ENCODE data around the gene NAB2. TPM values are rescaled to one million over a fixed set of nuclear protein-coding genes. Genes with fewer than 3 reads are reported as not detected.
A peak's percentile ranks its signal among the peaks of the same experiment; 100 is the strongest.

The NAB2 gene
- total RNA-seq, 2 experiments from 2014 or later, result 13.1 to 16.1 TPM

DNA sequence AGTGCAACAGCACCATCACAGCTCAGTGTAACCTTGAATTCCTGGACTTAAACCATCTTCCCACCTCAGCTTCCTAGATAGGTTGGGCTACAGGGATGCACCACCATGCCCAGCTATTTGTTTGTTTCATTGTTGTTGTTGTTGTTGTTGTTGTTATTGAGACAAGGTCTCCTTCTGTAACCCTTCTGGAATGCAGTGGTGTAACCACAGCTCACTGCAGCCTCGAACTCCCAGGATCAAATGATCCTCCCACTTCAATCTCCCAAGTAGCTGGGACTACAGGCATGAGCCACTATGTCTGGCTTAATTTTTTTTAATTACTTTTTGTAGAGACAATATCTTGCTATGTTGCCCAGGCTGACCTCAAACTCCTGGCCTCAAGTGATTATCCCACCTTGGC lies 9.1 kb upstream of the NAB2 start:
- ATAC-seq (ENCODE audit: low read depth), result no peak
- H3K4me3 Mint-ChIP-seq, result peak overlapping the region; percentile 98
- H3K27ac Mint-ChIP-seq, result peak overlapping the region; percentile 60

DNA sequence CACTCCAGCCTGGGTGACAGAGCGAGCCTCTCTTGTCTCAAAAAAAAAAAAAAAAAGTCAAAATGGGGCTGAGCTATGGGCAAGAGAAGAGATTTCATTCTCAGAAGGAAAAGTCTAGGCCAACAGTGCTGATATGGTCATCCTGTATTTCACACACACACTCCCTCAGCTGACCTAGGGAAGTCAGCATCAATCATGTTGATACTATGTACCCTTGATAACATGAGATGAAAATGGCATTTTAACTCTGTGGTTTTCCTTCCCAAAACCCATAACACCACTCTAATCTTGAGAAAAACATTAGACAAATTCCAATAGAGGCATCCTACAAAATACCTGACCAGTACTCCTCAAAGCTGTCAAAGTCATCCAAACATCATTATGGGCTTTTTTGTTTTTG lies 8.1 kb upstream of the NAB2 start:
- no peak overlapping the region for H3K4me3 Mint-ChIP-seq
- peaks cover 5% of the 10 kb centered on the region for H3K36me3 Mint-ChIP-seq
- no peak for ATAC-seq (ENCODE audit: low read depth)
- H3K27ac Mint-ChIP-seq, result no peak overlapping the region
- H3K9me3 Mint-ChIP-seq, result no peaks in the 10 kb centered on the region
- POLR2A ChIA-PET, result interaction anchor here (4.9 to 14.2 kb wide), 2 partner anchors 13 to 30 kb away, joined by 84 to 225 read pairs; partner anchors contain the start of genes NAB2 and STAT6
- DNase-seq, result no peak
- no peaks in the 10 kb centered on the region for H3K27me3 Mint-ChIP-seq
- H3K4me1 Mint-ChIP-seq, result peaks cover 26% of the 10 kb centered on the region

More for the DNA sequence above, 9.1 kb upstream of the NAB2 start:
- Mint-ChIP-seq H3K9me3 (no peaks in the 10 kb centered on the region), H3K4me1 (peaks cover 16% of the 10 kb centered on the region), H3K27me3 (no peaks in the 10 kb centered on the region), H3K36me3 (peaks cover 5% of the 10 kb centered on the region)
- DNase-seq, result no peak
- POLR2A ChIA-PET, result interaction anchor here (1.0 to 14.2 kb wide), 6 partner anchors 9 to 354 kb away, joined by 5 to 225 read pairs (median 11); partner anchors contain the start of genes NAB2, NACA and STAT6

DNA sequence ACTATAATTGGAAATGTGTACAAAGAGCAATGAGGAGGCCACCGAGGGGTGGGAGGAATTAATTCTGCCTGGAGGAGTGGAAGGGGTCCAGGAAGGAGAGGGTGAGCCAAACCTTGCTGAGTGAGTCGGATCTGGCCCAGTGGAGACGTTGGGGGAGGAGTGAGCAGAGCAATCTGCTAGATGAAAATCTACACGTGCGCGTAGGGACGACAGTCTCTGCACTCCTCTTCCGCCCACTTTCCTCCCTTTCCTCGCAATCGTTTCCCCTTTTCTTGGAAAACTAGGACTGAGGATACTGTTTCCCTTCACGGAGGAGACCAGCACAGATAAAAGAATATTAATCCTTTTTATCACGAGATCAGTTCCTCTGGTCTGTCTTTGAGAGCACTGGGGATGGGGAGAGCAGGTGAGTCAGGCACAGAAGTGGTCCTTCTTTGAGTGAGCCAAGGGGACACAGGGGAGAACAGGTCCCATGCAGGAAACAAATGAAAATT lies 2.9 kb upstream of the NAB2 start:
- Mint-ChIP-seq H3K36me3 (peaks cover 4% of the 10 kb centered on the region), H3K27ac (peak overlapping the region; percentile 94), H3K4me3 (peak overlapping the region; percentile 81), H3K27me3 (no peaks in the 10 kb centered on the region), H3K9me3 (no peaks in the 10 kb centered on the region), H3K4me1 (peaks cover 35% of the 10 kb centered on the region)
- POLR2A ChIA-PET, result interaction anchor here (8.8 to 16.0 kb wide), 2 partner anchors 11 to 24 kb away, joined by 166 to 225 read pairs; partner anchors contain the start of genes NEMP1 and STAT6
- no peak for ATAC-seq (ENCODE audit: low read depth)
- DNase-seq, result no peak

- DNase-seq (peak; percentile 57), ATAC-seq (ENCODE audit: low read depth) (no peak)
- Mint-ChIP-seq H3K4me3 (peak overlapping the region; percentile 81), H3K27me3 (no peaks in the 10 kb centered on the region), H3K4me1 (peaks cover 36% of the 10 kb centered on the region), H3K27ac (peak overlapping the region; percentile 94), H3K9me3 (no peaks in the 10 kb centered on the region), H3K36me3 (peaks cover 4% of the 10 kb centered on the region)
- POLR2A ChIA-PET, result interaction anchor here (8.8 to 16.0 kb wide), 2 partner anchors 12 to 24 kb away, joined by 166 to 225 read pairs; partner anchors contain the start of genes NEMP1 and STAT6
Observed at GRCh38 chr12:57086493-57087009, 2.4 kb upstream of the NAB2 start.

DNA sequence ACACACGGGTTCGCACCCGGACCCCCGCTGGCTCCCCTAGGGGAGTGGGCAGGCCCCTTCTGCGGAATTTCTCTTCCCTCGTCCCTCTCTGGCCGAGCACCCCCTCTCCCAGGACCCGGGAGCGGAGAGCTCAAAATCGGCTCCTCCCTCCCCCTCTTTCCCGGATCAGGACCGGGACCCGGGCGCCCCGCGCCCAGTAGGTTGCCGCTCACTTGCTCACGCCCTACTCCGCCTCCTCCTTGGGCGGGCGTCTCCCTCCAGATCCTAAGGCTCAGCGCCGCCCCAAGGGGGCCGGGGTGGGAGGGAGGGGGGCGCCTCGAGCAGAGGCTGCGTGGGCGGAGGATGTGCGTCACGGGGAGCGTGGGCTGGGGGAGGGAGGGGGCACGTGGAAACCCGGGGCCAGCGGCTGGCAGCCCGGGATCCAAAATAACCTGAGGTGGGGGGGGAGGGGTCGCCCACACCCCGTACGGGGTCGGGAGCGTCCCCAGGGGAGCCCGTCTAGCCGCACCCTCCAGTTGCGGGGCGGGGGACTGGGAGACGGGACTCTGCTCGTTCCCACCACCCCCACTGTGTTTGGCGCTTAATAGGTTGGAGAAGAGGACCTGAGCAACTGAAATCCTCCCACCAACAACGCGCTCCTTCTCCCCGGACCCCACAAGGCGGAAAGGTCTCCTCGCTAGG lies 1.8 kb upstream of the NAB2 start:
- DNase-seq (peak; percentile 80), ATAC-seq (ENCODE audit: low read depth) (peak; percentile 40)
- POLR2A ChIA-PET, result interaction anchor here (8.8 to 16.0 kb wide), 2 partner anchors 12 to 23 kb away, joined by 166 to 225 read pairs; partner anchors contain the start of genes NEMP1 and STAT6
- Mint-ChIP-seq H3K27ac (peak overlapping the region; percentile 94), H3K4me3 (peak overlapping the region; percentile 81), H3K9me3 (no peaks in the 10 kb centered on the region), H3K36me3 (peaks cover 8% of the 10 kb centered on the region), H3K4me1 (peaks cover 42% of the 10 kb centered on the region), H3K27me3 (no peaks in the 10 kb centered on the region)

GRCh38 chr12:57087691-57088353 lies 1.1 kb upstream of the NAB2 start:
- Mint-ChIP-seq H3K27ac (peak overlapping the region; percentile 89), H3K4me1 (peaks cover 47% of the 10 kb centered on the region)
- POLR2A ChIA-PET, result interaction anchor here (0.6 to 16.0 kb wide), 3 partner anchors 13 to 335 kb away, joined by 3 to 225 read pairs (median 166); partner anchors contain the start of genes NEMP1 and STAT6

DNA sequence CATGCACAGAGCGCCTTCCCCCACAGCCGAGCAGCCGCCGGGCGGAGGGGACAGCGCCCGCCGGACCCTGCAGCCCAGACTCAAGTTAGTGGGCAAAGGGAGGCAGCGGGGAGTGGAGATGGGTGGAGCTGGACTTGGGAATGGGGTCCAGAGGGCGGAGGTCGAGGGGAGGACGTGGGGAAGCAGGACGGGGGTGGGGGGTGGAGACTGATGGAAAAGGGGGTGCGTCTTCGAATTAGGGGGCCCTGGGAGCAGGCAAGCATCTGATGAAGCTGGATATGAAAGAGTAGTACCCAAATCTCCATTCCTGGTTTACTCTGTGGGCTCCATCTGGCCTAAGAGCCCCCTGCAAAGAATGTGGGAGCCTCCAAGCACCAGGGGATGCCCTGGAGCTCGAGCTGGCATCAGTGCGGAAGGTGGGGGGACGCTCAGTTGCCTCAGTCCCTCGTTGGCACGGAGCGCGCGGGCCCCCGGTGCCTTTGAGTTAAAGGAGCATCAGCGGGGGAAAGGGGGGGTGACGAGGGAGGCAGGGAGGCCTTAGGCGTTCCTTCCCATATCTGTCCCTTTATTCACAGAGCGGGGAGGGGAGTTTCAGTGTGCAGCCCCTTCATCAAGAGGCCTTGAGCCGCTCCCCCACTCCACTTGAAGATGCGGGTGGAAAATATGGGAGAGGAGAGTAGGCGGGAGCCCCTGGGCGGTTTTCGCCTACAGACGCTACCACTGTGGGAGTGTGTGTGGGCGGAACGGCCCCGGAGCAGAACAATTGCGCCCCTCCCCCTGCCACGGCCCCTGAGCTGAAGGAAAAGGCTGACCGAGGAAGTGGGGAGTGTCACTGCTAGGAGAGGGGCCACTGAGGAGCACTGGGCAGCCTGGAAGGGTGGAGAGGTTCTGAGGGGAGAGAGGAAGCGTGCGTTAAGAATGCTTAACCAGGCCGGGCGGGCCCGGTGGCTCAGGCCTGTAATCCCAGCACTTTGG lies 644 bp downstream of the NAB2 start:
- POLR2A ChIA-PET, result interaction anchor here (1.5 to 16.0 kb wide), 5 partner anchors 8 to 730 kb away, joined by 3 to 225 read pairs (median 9); partner anchors contain the start of genes NEMP1, STAT2 and STAT6
- DNase-seq, result peak; percentile 72
- Mint-ChIP-seq H3K9me3 (no peaks in the 10 kb centered on the region), H3K27ac (peak overlapping the region; percentile 84), H3K27me3 (no peaks in the 10 kb centered on the region), H3K4me3 (peak overlapping the region; percentile 96), H3K36me3 (peaks cover 11% of the 10 kb centered on the region), H3K4me1 (peaks cover 58% of the 10 kb centered on the region)
- ATAC-seq (ENCODE audit: low read depth), result no peak

More at GRCh38 chr12:57087691-57088353, 1.1 kb upstream of the NAB2 start:
- ATAC-seq (ENCODE audit: low read depth) (peak; percentile 30), DNase-seq (peak; percentile 77)
- Mint-ChIP-seq H3K4me3 (peak overlapping the region; percentile 81), H3K27me3 (no peaks in the 10 kb centered on the region), H3K36me3 (peaks cover 8% of the 10 kb centered on the region), H3K9me3 (no peaks in the 10 kb centered on the region)

- DNase-seq (no peak), ATAC-seq (ENCODE audit: low read depth) (no peak)
- Mint-ChIP-seq H3K27ac (peak overlapping the region; percentile 51), H3K36me3 (peaks cover 11% of the 10 kb centered on the region), H3K4me1 (peaks cover 51% of the 10 kb centered on the region), H3K27me3 (no peaks in the 10 kb centered on the region), H3K4me3 (peak overlapping the region; percentile 96), H3K9me3 (no peaks in the 10 kb centered on the region)
- POLR2A ChIA-PET, result interaction anchor here (0.9 to 16.0 kb wide), 3 partner anchors 14 to 20 kb away, joined by 6 to 225 read pairs (median 166); partner anchors contain the start of genes NEMP1 and STAT6
Observed at GRCh38 chr12:57090490-57090889, 1.6 kb downstream of the NAB2 start.

DNA sequence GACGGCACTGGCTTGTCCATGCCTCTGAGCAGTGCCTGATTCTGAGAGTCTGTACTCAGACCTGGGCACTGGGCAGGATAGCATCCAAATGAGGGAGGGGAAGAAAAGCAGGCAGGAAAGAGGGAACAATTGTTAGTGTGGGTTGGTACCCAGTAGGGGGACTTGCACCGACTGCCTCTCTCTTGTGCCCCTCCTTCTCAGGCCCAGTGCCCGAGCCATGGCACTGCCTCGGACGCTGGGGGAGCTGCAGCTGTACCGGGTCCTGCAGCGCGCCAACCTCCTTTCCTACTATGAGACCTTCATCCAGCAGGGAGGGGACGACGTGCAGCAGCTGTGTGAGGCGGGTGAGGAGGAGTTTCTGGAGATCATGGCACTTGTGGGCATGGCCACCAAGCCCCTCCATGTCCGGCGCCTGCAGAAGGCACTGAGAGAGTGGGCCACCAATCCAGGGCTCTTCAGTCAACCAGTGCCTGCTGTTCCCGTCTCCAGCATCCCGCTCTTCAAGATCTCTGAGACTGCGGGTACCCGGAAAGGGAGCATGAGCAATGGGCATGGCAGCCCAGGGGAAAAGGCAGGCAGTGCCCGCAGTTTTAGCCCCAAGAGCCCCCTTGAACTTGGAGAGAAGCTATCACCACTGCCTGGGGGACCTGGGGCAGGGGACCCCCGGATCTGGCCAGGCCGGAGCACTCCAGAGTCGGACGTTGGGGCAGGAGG lies 2.2 kb downstream of the NAB2 start:
- ATAC-seq (ENCODE audit: low read depth) (no peak), DNase-seq (no peak)
- POLR2A ChIA-PET, result interaction anchor here (0.8 to 16.0 kb wide), 6 partner anchors 9 to 139 kb away, joined by 3 to 225 read pairs (median 6); partner anchors contain the start of genes NEMP1, SHMT2 and STAT6

DNA sequence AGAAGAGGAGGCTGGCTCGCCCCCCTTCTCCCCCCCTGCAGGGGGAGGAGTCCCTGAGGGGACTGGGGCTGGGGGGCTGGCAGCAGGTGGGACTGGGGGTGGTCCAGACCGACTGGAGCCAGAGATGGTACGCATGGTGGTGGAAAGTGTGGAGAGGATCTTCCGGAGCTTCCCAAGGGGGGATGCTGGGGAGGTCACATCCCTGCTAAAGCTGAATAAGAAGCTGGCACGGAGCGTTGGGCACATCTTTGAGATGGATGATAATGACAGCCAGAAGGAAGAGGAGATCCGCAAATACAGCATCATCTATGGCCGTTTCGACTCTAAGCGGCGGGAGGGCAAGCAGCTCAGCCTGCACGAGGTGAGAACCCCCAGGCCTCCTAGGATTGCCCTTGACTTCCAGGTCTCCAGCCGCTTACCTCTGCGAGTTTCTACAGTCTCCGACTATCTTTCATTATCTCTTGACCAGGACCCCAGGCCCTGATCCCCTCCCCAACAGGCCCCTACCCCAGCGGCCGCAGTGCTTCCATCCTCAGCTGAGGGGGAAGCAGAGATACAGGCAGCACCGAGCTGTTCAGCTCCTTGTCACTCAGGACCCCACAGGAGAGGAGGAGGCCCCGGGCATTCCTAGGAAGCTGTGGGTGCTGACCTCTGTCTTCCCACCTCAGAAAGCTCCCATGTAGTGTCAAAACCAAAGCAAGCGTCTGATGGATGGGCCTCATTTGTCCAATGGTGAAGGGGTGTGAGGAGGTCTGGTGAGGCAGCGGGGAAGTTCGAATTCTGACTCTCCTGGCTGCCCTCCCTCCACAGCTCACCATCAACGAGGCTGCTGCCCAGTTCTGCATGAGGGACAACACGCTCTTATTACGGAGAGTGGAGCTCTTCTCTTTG lies 3.0 kb downstream of the NAB2 start:
- ATAC-seq (ENCODE audit: low read depth), result no peak
- Mint-ChIP-seq H3K27me3 (no peaks in the 10 kb centered on the region), H3K4me1 (peaks cover 46% of the 10 kb centered on the region), H3K9me3 (no peaks in the 10 kb centered on the region), H3K36me3 (peaks cover 20% of the 10 kb centered on the region), H3K27ac (peak overlapping the region; percentile 77), H3K4me3 (no peak overlapping the region)
- POLR2A ChIA-PET, result interaction anchor here (0.8 to 16.0 kb wide), 8 partner anchors 8 to 138 kb away, joined by 3 to 225 read pairs (median 4); partner anchors contain the start of genes NEMP1, SHMT2, STAT6 and ZBTB39
- DNase-seq, result no peak

More for the DNA sequence above, 2.2 kb downstream of the NAB2 start:
- H3K9me3 Mint-ChIP-seq, result no peaks in the 10 kb centered on the region
- H3K36me3 Mint-ChIP-seq, result peaks cover 14% of the 10 kb centered on the region
- no peaks in the 10 kb centered on the region for H3K27me3 Mint-ChIP-seq
- peak overlapping the region; percentile 96 for H3K4me3 Mint-ChIP-seq
- H3K4me1 Mint-ChIP-seq, result peaks cover 47% of the 10 kb centered on the region
- H3K27ac Mint-ChIP-seq, result peak overlapping the region; percentile 51

DNA sequence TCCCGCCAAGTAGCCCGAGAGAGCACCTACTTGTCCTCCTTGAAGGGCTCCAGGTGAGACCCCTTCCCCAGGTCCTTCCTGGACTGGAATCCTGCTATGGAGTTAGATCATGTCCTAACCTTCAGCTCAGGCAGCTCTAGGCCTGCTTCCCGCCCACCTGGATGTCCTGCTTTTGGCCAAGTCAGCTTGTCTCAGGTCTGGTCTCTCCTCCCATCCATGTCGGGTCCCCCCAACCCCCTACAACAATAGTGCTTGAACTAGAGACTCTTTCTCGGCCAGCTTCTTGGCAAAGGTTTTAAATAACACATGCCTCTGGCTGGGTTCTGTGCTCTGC lies 3.6 kb downstream of the NAB2 start:
- Mint-ChIP-seq H3K9me3 (no peaks in the 10 kb centered on the region), H3K4me3 (peak overlapping the region; percentile 18), H3K36me3 (peaks cover 24% of the 10 kb centered on the region)

More for the DNA sequence above, 3.6 kb downstream of the NAB2 start:
- POLR2A ChIA-PET, result interaction anchor here (0.6 to 16.0 kb wide), 7 partner anchors 11 to 341 kb away, joined by 3 to 225 read pairs (median 4); partner anchors contain the start of genes NEMP1, SHMT2, STAT6 and ZBTB39
- Mint-ChIP-seq H3K27ac (peak overlapping the region; percentile 77), H3K4me1 (peaks cover 48% of the 10 kb centered on the region), H3K27me3 (no peaks in the 10 kb centered on the region)
- no peak for DNase-seq
- ATAC-seq (ENCODE audit: low read depth), result no peak

All from activated naive CD8-positive, alpha-beta T cell treated with anti-CD3 and anti-CD28 coated beads, Interleukin-2, amount 10 ng/mL, durations not matched to agents 7 days and 5 days (primary cell).